HG03520 (cell line): ENCODE measurements around the gene PTPN5.
"Not testable (repeated sequence)": the region's sequence is repeated elsewhere in the genome, so short reads cannot be mapped to it uniquely, and the experiment has no call there.

ENCODE experiments used
- ATAC-seq: cut with Tn5 transposase; IDR thresholded peaks from one replicate; pipeline ENCODE4 v1.9.1; 2021; ENCODE audit warnings: mild to moderate bottlenecking, moderate library complexity; ENCODE audit not compliant: unreplicated experiment

Gene PTPN5

DNA sequence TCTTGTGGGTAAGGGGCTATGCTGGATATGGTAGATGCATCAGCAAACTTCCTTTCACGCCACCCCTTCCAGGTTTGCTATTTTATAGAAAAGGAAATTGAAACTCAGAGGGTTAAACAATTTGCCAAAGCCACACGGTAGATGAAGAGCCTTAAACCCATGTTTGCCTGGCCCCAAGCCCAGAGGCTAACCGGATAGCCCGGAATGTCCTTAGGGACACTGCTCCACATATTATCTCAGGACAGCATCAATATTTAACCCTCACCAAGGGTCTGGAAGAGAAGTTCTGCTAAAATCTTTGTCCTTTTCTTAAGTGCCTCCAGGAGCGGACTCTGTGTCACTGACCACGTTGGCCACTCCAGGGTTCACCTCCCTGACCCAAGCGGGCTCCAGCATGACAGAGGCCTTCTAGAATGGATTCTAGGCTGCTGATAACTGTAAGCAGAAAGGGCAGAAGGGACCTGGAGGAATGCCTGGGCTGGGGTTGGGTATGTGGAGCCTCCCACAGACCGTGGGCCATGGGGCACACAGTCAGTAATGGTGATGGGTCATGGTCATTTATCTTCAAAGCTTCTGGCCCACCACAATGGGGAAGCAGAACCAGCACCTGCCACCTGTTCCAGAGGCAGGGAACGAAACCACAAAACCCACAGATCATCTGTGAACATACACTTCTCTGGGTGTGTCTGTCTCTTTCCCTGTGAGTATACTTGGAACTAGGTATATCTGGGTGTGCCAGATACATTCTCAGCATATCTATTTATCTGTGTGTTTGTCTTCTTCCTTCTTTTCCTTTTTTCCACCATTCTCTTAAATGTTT lies 98.4 kb downstream of the PTPN5 start:
- no peak for ATAC-seq

DNA sequence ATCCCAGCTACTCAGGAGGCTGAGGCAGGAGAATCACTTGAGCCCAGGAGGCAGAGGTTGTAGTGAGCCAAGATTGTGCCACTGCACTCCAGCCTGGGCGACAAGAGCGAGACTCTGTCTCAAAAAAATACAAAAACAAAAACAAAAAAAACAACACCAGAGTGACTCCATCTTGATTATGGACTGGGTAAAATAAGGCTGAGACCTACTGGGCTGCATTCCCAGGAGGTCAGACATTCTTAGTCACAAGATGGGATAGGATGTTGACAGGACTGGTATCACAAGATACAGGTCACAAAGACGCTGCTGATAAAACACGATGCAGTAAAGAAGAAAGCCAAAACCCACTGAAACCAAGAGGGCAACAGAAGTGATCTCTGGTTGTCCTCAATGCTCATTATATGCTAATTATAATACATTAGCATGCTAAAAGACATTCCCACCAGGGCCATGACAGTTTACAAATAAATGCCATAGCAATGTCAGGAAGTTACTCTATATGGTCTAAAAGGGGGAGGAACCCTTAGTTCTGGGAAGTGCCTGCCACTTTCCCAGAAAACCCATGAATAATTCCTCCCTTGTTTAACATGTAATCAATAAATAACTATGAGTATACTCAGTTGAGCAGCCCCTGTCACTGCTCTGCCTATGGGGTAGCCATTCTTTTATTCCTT lies 100.0 kb downstream of the PTPN5 start:
- not testable (repeated sequence) for ATAC-seq

DNA sequence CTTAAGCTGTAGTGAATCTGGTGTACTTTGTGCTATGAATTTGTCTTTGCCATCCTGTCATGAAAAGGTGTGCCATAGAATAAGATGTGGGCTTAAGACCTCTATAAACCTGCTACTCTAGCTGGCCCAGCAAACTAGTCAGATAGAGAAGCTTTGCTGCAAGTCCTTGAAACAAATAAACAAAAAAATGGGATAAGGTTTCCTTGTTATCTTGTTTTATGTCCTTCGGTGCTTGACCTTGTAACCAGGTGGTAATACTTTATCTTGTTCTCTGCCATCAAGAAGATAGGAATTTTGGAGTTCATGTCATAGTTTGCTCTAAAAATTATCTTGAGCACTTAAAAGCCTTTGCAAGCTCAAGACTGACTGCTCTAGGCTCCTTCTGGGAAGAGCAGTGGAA lies 107.3 kb downstream of the PTPN5 start:
- no peak for ATAC-seq

DNA sequence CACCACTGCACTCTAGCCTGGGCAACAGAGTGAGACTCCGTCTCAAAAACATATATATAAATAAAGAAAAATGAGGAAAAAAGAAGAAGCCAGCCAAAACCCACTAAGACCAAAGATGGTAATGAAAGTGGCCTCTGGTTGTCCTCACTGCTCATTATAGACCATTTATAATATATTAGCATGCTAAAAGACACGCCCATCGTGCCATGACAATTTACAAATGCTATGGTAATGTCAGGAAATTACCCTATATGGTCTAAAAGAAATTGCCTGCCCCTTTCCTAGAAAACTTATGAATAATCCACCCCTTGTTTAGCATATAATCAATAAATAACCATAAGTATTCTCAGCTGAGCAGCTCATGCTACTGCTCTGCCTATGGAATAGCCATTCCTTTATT lies 109.1 kb downstream of the PTPN5 start:
- no peak for ATAC-seq

DNA sequence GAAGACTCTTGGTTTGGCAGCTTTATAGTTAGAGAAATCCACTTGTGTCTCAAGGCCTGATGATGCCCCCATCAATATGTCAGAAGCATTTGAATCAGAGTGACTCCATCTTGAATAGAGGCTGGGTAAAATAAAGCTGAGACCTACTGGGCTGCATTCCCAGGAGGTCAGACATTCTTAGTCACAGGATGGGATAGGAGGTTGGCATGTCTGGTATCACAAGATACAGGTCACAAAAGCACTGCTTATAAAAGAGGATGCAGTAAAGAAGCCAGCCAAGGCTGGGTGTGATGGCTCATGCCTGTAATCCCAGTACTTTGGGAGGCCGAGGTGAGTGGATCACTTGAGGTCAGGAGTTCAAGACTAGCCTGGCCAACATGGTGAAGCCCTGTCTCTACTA lies 109.6 kb downstream of the PTPN5 start:
- ATAC-seq: not testable (repeated sequence)
